Peyer's patch (tissue), 4 donors: ENCODE results near the gene LDHAL6B. TPM values are rescaled to one million over a fixed set of nuclear protein-coding genes. Genes with fewer than 3 reads are reported as not detected.

Experiments
- DNase-seq, 3 donors: peaks; one replicate each; pipeline ENCODE4 v3.0.0-alpha.2; 2017 to 2019
- H3K27ac ChIP-seq, 4 donors: fragments of 200-600 bp; sonication (generic); one replicate each; pipeline ENCODE4 v1.5.1; 2016 to 2019
- H3K27me3 ChIP-seq, 2 donors: fragments of 200-600 bp; sonication (generic); one replicate each; pipeline ENCODE4 v1.5.1; 2019
- H3K36me3 ChIP-seq, 3 donors: fragments of 200-600 bp; sonication (generic); one replicate each; pipeline ENCODE4 v1.5.1; 2016 to 2019
- H3K4me1 ChIP-seq, 4 donors: fragments of 200-600 bp; sonication (generic); one replicate each; pipeline ENCODE4 v1.5.1; 2016 to 2019
- H3K4me3 ChIP-seq, 4 donors: fragments of 200-600 bp; sonication (generic); 1 replicate in 3 of 4; 2 replicates in 1 of 4; pipeline ENCODE4 v1.5.1; 2016 to 2019; ENCODE audit warnings: mild to moderate bottlenecking in 1 of 4
- H3K9me3 ChIP-seq, 4 donors: fragments of 200-600 bp; sonication (generic); one replicate each; pipeline ENCODE4 v1.5.1; 2016 to 2019; ENCODE audit warnings: mild to moderate bottlenecking in 1 of 4
- POLR2A ChIP-seq, 2 donors: fragments of 450-650 bp; IDR thresholded peaks; one replicate each; pipeline ENCODE4 v1.5.1; 2017; ENCODE audit warnings: antibody characterized with exemption in 2 of 2, mild to moderate bottlenecking in 2 of 2, moderate library complexity in 2 of 2
- small RNA-seq, 2 donors: library from RNA; depleted of rRNA; stranded (forward); fragments of <200 nt; gene quantifications; one replicate each; pipeline ENCODE3, GENCODE V24; 2016
- total RNA-seq, 4 donors: library from RNA; depleted of rRNA; stranded (reverse); fragments of >200 nt; gene quantifications; one replicate each; pipeline ENCODE4 v1.1.0, GENCODE V29; 2016
- TF ChIP-seq, protein P1 (sequence below), 6 experiments: fragments of 450-650 bp in 4 of 6; fragments of 200-600 bp in 2 of 6; sonication (generic) in 1 of 6; IDR thresholded peaks; one replicate each; pipeline ENCODE4 v1.5.1; 2017 to 2019; ENCODE audit warnings: antibody characterized with exemption in 6 of 6, mild to moderate bottlenecking in 3 of 6, moderate library complexity in 1 of 6

The LDHAL6B gene
- total RNA-seq, 4 donors from 2014 or later = not detected

DNA sequence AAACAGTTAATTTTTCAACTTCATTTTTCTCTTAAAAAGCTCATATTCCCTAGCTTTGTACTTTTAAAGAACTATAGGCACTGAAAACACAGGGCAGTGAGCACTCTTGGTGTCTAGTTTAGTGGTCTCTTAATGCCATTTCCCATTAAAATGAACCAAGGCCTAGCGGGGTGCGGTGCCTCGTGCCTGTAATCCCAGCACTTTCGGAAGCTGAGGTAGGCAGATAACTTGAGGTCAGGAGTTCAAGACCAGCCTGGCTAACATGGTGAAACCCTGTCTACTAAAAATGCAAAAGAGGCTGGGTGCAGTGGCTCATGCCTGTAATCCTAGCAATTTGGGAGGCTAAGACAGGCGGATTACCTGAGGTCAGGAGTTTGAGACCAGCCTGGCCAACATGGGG is 45.5 kb downstream of the LDHAL6B start:
- Histone ChIP-seq H3K27ac (peak overlapping the region in 1 of 4 donors; percentile 47), H3K36me3 (peaks cover 0 to 5% (median 0%) of the 10 kb centered on the region in 3 donors), H3K4me1 (peaks cover 5 to 10% (median 9%) of the 10 kb centered on the region in 4 donors), H3K4me3 (no peak overlapping the region), H3K27me3 (no peaks in the 10 kb centered on the region), H3K9me3 (no peaks in the 10 kb centered on the region)
- DNase-seq = no peak
- TF ChIP-seq, protein P1, sequence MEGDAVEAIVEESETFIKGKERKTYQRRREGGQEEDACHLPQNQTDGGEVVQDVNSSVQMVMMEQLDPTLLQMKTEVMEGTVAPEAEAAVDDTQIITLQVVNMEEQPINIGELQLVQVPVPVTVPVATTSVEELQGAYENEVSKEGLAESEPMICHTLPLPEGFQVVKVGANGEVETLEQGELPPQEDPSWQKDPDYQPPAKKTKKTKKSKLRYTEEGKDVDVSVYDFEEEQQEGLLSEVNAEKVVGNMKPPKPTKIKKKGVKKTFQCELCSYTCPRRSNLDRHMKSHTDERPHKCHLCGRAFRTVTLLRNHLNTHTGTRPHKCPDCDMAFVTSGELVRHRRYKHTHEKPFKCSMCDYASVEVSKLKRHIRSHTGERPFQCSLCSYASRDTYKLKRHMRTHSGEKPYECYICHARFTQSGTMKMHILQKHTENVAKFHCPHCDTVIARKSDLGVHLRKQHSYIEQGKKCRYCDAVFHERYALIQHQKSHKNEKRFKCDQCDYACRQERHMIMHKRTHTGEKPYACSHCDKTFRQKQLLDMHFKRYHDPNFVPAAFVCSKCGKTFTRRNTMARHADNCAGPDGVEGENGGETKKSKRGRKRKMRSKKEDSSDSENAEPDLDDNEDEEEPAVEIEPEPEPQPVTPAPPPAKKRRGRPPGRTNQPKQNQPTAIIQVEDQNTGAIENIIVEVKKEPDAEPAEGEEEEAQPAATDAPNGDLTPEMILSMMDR (IDR thresholded peaks at IDR 0.05) = no peak
- no peak for TF ChIP-seq POLR2A (IDR thresholded peaks at IDR 0.05)

DNA sequence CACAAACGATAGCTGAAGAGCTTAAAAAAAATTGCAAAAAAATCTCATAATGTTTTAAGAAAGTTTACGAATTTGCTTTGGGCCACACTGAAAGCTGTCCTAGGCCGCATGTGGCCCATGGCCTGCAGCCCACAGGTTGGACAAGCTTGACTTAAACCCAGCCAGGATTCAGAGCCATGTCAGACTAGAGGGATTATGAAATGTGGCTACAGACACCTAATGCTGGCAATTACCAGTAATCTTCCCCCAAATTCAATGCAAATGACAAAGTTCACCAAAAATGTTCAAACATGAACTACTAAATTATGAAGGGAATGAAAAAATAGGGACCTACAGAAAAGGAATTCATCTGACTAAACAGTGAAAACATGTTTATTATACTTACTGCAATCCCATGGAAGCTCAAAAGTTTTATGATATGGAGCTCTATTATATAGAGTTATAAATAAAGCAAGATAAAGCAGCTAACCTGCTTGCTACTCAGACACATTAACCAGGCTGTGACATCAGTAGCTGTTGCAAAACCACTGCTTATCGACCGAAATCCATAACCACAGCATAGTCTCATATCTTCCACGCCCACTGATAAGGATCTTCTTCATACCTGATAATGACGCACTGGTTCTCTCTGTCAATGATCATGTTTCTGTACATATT is 49.2 kb downstream of the LDHAL6B start:
- H3K4me3 ChIP-seq = no peak overlapping the region
- H3K36me3 ChIP-seq = peaks cover 0 to 6% (median 0%) of the 10 kb centered on the region in 3 donors
- no peaks in the 10 kb centered on the region for H3K9me3 ChIP-seq
- TF ChIP-seq POLR2A (IDR thresholded peaks at IDR 0.05) = no peak
- TF ChIP-seq, protein P1 (IDR thresholded peaks at IDR 0.05) = no peak
- peak overlapping the region in 3 of 4 donors; percentile 46 to 84 (median 77) for H3K27ac ChIP-seq
- H3K4me1 ChIP-seq = peaks cover 2 to 21% (median 4%) of the 10 kb centered on the region in 4 donors
- peak in 1 of 3 donors; percentile 82 for DNase-seq
- no peaks in the 10 kb centered on the region for H3K27me3 ChIP-seq

DNA sequence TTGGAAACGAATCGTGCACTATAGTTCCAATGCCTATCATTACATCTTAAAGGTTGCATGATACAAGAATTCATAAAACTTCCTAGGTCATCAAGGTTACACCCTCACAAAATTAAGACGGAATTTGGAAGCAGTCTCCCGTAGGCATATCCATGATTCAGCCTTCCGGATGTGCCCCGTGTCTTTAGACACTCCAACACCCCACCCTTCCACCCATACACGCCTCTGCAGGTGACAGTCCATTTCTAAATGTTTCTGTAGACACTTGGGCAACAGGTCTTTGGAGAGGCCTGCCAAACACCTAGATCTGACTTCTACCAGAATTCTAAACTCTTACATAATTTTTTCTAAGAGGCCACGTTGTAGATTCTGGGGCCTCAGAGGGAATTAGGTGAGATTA is 49.8 kb downstream of the LDHAL6B start:
- no peak for TF ChIP-seq POLR2A (IDR thresholded peaks at IDR 0.05)
- TF ChIP-seq, protein P1 (IDR thresholded peaks at IDR 0.05) = no peak
- no peak for DNase-seq
- H3K27ac ChIP-seq = peak overlapping the region in 3 of 4 donors; percentile 44 to 86 (median 77)

DNA sequence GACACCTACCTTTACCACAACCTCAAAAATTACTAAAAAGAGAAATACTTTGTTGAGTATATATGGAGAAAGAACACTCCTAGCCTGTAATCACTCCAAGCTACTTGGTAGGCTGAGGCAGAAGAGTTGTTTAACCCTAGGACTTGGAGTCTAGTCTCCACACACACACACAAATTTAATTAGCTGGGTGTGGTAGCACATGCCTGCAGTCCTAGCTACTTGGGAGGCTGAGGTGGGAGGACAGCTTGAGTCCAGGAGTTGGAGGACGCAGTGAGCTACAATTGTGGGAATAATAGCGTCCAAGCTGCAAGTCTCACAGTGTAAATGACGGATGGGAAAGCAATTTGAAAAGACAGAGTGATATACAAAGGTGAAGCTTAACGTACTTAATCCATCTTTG is 50.5 kb downstream of the LDHAL6B start:
- TF ChIP-seq POLR2A (IDR thresholded peaks at IDR 0.05) = no peak
- TF ChIP-seq, protein P1 (IDR thresholded peaks at IDR 0.05) = no peak
- Histone ChIP-seq H3K27me3 (no peaks in the 10 kb centered on the region), H3K36me3 (peaks cover 0 to 6% (median 0%) of the 10 kb centered on the region in 3 donors), H3K4me1 (peaks cover 0 to 22% (median 3%) of the 10 kb centered on the region in 4 donors), H3K9me3 (no peaks in the 10 kb centered on the region), H3K4me3 (no peak overlapping the region), H3K27ac (peak overlapping the region in 3 of 4 donors; percentile 44 to 86 (median 77))
- no peak for DNase-seq

More for the DNA sequence above, 49.8 kb downstream of the LDHAL6B start:
- no peak overlapping the region for H3K4me3 ChIP-seq
- H3K4me1 ChIP-seq = peaks cover 0 to 22% (median 3%) of the 10 kb centered on the region in 4 donors
- no peaks in the 10 kb centered on the region for H3K27me3 ChIP-seq
- no peaks in the 10 kb centered on the region for H3K9me3 ChIP-seq
- H3K36me3 ChIP-seq = peaks cover 0 to 6% (median 0%) of the 10 kb centered on the region in 3 donors

Small RNA genes lying within 50 kb of the gene (small RNA-seq; reads per million reads assigned to genes)
- gene MIR2116 (0.35 to 1.0 reads per million in 2 donors), gene RNU4-80P (0 reads per million in 2 donors)

Other genes with a start within 250 kb of the LDHAL6B start
- gene RNF111, start 219.2 kb upstream of the LDHAL6B start, total RNA-seq = 10 to 100 TPM; 24.5 to 45.4 (median 28.4) TPM
- gene CCNB2, start 101.7 kb upstream of the LDHAL6B start, total RNA-seq = 10 to 100 TPM in 1 of 4 donors, 1 to 10 TPM in 3; 5.2 to 18.2 (median 8.2) TPM
- gene MYO1E, start 166.0 kb downstream of the LDHAL6B start, total RNA-seq = 100 to 1,000 TPM; 245 to 380 (median 268) TPM
- 1 to 10 TPM in 1 of 4 donors, under 1 TPM in 2, not detected in 1; 0.53 to 2.0 (median 0.83) TPM for gene FAM81A, start 231.3 kb downstream of the LDHAL6B start, total RNA-seq